DMS 273 treated with DMSO at 0.1 percent for 48 hours (cell line): ENCODE results near the gene HORMAD2.
"Not testable (repeated sequence)": the region's sequence is repeated elsewhere in the genome, so short reads cannot be mapped to it uniquely, and the experiment has no call there.

Experiments used
- DNase-seq: peaks from one replicate; lab custom pipeline; 2025; lab: John Stamatoyannopoulos, UW

HORMAD2 gene

DNA sequence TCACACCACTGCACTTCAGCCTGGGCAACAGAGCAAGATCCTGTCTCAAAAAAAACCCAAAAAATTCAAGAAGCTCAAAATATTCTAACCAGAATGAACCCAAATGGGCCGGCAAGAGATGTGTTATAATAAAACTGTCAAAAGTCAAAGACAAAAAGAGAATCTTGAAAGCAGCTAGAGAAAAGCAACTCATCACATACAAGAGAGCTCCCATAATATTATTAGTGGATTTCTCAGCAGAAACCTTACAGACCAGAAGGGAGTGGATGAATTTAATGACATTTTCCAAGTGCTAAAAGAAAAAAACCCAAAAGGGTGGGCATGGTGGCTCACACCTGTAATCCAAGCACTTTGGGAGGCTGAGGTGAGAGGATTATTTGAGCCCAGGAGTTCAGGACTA lies 22.9 kb upstream of the HORMAD2 start:
- no peak for DNase-seq

DNA sequence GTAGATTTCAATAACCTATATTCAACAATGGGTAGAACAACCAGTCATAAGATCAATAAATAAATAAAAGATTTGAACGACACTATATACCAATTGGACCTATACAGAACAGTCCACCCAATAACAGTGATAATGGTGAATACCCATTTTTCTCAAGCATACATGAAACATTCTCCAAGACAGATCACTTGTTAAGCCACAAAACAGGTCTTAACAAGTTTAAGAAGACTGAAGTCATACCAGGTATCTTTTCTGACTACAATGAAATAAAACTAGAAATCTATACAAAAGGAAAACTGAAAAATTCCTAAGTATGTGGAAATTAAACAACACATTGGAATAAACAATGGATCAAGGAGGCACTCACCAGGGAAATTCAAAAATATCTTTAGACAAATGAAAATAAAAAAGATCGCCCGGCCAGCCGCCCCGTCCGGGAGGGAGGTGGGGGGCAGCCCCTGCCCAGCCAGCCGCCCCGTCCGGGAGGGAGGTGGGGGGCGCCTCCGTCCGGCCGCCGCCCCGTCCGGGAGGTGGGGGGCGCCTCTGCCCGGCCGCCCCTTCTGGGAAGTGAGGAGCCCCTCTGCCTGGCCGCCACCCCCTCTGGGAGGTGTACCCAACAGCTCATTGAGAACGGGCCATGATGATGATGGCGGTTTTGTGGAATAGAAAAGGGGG lies 20.8 kb upstream of the HORMAD2 start:
- DNase-seq = not testable (repeated sequence)

DNA sequence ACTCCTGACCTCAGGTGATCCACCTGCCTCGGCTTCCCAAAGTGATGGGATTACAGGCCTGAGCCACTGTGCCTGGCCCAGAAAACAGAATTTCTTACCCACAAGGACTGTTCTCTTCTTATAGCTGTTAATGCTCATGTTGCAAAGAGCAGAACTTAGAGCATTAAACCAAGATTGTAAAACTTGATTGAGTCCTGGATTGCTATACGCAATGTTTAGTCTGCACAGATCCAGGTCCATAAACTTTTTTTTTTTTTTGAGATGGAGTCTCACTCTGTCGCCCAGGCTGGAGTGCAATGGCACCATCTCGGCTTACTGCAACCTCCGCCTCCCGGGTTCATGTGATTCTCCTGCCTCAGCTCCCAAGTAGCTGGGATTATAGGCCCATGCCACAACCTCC lies 19.2 kb upstream of the HORMAD2 start:
- not testable (repeated sequence) for DNase-seq

DNA sequence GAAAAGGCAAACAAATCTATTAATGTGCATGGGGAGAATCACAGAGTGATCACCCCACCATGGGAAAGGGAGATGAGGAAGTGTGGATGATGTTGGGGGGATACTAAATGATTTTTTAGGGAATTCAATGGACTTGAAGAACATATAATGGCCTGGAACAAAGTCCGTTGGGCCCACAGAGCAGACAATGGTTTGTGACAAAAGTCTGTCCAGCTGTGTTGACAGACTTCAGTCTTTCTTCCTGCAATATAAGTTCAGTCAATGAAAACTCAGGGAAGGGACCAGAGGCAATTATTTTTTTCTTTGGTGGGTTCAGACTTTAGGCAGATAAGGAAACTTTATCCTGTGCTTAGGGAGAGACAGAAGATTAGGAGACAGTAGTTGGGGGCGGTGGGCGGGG lies 18.0 kb upstream of the HORMAD2 start:
- no peak for DNase-seq

DNA sequence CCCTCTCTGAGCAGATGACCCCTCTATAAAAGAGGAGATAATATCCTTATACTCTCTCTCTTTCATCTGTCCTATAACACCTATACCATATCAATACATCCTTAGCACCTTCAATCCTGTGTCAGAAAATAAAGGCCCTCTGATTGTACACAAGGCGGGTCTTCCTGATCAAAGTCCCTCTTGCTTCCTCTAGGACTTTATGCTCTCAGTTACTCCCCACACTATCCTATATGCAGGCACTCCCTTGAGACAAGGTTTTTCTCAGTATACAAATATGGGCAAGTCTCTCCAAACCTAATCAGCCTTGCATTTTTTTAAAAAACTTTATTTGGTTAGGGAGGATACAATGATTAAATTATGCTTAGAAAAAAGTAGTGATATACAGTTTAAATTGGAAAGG lies 17.3 kb upstream of the HORMAD2 start:
- DNase-seq = no peak

DNA sequence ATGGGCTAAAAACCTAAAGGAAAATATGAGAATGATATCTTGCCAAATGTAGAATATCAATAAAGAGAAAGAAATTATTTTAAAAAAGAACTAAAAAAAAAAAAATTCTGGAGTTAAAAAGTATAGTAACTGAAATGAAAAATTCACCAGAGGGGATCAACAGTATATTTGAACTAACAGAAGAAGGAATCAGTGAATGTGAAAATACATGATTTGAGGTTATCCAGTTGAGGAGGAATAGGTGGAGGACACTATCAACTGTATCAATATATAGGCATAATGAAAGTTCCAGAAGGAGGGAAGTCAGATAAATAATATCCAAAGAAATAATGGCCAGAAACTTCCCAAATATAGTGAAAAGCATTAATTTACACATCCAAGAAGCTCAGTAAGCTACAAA lies 16.1 kb upstream of the HORMAD2 start:
- no peak for DNase-seq

DNA sequence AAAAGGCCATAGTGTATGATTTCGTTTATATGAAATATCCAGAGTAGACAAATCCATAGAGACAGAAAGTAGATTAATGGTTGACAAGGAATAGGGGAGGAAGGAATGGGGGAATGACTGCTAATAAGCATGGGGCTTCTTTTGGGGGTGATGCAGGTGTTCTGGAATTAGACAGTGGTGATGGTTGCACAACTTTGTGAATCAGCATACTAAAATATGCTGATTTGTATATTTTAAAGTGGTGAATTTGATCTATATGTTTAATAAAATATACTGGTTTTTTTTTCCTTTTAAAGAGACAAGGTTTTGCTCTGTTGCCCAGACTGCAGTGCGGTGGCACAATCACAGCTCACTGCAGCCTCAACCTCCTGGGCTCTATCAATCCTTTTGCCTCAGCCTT lies 6.5 kb upstream of the HORMAD2 start:
- no peak for DNase-seq

DNA sequence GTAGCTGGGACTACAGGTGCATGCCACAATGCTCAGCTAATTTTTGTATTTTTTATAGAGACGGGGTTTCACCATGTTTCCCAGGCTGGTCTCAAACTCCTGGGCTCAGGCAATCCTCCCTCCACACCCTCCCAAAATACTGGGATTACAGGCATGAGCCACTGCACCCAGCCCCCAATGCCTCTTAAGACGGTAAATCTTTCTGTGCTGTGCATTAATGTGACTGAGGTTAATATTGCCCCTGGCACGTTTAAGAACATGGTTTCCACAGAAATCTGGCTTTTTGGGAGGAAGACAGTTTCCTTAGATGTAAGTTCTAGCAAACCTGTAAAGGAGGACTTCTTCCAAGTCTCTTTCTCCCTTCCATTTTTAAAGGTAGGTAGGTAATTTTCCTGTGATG lies 6.1 kb upstream of the HORMAD2 start:
- no peak for DNase-seq

DNA sequence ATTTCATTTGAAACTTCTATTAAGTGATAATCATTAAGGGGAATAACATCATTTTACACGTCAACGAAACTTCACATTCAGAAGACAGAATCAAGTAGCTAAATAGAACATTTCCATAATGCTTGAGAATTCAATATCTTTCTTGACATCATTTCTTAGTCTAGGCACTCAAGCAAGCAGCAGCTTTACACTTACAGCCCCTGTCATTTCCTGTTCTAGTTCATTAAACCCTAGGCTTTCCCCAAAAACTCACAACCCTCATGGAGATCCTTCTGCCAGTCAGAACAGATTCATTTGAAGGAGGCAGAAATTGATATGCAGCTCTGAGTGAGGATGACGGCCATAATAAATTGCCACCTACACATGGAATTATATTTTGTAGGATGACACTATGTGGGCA lies 5.3 kb upstream of the HORMAD2 start:
- no peak for DNase-seq

DNA sequence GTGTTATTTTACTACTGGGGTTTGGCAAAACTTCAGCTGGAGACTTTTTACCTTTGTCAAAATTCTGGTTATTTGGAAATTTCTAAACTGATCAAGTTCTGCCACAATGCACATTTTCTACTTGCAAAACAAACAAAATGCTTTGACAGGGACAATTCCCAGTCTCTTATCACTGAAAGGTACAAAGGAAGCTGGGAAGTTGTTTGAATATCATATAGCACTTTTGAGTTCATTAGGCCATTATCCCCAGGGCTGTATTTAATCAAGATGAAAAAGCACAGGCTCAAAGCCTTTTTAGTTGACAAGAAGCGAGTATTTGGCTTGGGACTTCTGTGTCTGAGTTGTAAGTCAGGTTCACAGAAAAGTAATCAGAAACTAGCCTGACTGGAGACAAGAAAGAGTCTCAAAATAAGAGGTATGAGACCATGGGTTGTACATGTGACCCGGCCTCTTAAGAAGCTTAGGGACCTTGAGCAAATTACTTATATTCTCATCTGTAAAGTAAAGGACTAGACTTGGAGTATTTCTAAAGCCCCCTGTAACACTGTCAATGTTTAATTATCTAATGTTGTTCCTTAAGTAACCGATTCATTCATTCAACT lies 2.9 kb upstream of the HORMAD2 start:
- DNase-seq = no peak

DNA sequence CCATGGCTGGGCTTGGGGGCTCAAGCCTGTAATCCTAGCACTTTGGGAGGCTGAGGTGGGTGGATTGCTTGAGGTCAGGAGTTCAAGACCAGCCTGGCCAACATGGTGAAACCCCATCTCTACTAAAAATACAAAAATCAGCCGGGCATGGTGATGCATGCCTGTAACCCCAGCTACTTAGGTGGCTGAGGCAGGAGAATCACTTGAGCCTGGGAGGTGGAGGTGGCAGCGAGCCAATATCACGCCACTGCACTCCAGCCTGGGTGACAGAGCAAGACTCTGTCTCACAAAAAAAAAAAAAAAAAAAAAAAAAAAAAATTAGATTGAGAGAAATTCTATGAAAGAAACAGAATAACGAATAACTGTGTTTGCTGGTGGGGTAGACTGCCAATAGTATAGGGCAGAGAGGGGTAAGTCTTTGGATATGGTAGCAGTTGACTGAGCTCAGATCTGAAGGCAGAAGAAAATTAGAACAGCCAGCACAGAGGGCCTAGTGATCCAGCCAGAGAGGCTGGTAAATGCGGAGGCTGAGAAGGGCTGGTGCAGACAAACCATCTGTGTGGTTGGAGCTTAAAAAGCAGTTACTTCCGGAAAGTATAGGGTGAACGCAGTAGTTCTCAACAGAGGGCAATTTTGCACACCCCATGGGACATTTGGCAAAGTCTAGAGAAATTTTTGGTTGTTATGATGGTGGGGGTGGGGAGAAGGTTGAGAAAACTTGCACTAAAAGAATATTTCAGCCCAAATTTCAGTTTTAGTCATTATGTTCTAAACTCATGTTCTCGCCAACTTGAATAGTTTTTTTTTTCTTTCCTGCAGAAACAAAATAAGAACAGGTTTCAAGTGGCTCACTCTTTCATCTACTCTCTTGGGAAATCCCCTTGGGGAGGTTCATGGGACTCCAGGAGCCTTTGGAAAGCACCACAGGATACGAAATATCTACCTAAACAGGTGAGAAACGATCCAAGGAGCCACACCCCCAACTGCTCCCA lies 1.6 kb upstream of the HORMAD2 start:
- DNase-seq = peak; percentile 5

DNA sequence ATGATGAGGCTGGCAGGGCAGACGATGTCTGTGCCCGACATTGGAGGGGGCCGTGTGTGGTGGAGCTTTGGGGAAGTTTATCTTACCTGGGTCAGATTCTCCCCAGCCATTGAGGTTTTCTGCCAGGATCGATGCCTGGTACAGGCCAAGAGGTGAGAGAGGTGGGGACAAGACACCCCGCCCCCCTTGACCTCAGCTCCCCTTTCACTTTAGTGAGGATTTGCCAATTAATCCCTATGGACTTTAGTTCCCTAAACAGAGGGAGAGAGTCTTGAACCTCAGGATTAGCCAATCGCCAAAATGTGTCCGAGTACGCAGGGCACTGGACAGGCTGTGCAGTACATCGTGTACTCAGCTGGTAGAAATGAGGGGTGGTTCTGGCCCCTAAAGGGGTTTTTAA lies 541 bp downstream of the HORMAD2 start:
- DNase-seq = no peak

DNA sequence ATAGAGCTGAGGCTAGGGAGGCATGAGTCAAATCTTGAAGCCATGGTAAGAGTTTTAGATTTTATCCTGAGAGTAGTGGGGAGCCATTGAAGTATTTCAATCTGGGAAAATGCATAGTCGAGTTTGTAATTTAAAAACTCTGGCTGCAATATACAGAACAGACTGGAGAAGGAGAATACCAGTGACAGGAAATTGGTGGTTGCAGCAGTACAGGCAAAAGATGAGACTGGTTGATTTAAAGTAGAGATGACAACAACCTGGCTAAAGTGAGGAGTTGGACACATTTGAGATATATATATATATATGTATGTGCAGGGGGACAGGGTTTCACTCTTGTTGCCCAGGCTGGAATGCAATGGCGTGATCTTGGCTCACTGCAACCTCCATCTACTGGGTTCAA lies 6.2 kb downstream of the HORMAD2 start:
- no peak for DNase-seq

DNA sequence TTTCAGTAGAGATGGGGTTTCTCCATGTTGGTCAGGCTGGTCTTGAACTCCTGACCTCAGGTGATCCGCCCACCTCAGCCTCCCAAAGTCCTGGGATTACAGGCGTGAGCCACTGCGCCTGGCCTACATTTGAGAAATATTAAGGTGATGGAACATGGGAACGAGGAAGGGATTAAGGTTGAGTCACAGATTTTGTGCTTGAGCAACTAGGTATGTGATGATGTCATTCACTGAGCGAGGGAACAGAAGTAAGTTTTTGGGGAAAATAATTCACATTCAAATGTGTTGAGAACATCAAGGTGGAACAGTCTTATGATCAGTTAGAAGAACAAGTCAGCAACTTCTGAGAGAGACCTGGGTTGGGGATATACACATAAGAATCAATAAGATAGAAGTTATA lies 6.8 kb downstream of the HORMAD2 start:
- not testable (repeated sequence) for DNase-seq

DNA sequence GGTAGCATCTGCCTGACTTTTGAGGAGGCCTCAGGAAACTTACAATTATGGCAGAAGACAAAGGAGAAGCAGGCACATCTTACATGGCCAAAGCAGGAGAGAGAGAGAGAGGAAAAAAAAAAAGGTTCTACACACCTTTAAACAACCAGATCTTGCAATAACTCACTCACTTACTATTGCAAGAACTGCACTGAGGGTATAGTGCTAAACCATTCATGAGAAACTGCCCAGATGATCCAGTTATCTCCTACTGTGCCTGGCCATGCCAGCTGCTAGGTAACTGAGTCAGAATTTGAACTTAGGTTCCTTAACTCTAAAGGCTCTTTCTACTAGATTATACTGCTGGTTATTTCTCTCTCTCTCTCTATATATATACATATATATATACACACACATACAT lies 7.3 kb downstream of the HORMAD2 start:
- no peak for DNase-seq

DNA sequence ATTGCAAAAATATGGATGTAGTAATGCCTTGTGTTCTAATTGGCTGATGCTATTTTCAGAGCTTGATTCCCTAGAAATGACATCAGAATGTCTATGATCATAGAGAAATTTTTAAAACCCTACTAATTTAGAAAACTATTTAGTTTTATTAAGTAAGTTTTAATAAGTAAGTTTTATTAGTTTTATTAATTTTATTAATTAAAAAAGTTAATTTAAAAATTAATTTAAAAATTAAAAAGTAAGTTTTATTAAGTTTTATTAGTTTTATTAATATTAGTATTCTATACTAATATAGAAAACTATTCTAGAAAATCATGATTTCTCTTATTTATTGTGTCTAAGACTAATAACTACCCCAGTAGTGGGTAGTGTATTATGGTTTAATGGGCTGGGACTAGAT lies 8.2 kb downstream of the HORMAD2 start:
- no peak for DNase-seq

DNA sequence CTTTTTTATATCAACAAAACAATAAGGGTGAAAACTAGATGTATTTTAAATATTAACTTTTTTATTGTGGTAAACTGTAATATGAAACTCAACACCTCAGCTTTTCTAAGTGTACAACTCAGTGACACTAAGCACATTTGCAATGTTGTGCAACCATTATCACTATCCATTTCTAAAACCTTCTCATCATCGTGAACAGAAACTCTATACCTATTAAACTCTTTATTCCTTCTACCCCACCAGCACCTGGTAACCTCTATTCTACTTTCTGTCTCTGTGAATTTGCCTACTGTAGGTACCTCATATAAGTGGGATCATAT lies 9.4 kb downstream of the HORMAD2 start:
- no peak for DNase-seq

DNA sequence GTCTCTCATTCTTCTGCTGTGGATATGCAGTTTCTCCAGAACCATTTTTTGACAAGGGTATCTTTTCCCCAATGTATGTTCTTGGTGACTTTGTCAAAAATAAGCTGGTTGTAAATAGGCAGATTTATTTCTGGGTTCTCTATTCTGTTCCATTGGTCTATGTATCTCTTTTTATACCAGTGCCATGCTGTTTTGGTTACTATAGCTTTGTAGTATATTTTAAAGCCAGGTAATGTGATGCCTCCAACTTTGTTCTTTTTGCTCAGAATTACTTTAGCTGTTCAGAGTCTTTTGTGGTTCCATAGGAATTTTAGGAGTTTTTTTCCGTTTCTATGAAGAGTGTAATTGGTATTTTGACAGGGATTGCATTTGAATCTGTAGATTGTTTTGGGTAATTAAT lies 12.4 kb downstream of the HORMAD2 start:
- no peak for DNase-seq

DNA sequence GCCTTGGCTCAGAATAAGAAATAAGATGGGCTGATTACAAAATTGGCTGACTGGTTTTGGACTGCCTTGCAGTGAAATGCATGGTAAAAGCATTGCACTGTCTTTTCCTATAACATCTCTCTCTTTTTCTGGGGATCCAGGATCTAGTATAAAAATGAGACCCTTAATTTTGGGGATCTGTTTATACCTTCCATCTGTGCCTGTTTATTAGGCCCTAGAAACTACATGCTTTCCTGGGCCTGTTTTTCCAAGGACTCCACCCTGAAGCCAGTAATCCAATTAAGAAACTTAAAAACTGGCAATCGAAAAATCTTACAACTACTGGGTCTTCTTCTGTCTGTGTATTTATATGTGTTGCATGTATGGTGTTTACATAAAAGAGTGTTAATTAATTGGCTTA lies 14.5 kb downstream of the HORMAD2 start:
- DNase-seq = no peak

DNA sequence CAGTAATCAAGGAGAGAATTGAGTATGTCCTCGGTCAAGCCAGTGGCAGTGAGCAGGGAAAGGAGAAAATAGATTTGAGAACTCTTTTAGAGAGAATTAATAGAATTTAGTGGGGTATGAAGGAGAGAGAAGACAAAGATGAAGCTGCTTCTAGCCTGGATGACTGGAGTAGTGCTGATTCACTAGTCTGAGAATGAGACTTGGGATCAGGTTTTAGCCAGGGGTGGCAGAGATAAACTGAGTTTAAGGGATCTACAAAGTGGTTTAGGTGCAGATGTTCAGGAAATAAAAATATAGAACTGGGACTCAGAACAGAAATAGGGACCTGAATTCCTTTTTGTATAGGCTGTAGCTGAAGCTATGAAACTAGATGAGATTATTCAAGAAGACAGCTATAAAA lies 17.6 kb downstream of the HORMAD2 start:
- no peak for DNase-seq

DNA sequence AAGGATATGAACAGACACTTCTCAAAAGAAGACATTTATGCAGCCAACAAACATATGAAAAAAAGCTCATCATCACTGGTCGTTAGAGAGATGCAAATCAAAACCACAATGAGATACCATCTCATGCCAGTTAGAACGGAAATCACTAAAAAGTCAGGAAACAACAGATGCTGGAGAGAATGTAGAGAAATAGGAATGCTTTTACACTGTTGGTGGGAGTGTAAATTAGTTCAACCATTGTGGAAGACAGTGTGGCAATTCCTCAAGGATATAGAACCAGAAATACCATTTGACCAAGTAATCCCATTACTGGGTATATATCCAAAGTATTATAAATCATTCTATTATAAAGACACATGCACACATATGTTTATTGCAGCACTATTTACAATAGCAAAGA lies 20.5 kb downstream of the HORMAD2 start:
- DNase-seq = not testable (repeated sequence)

DNA sequence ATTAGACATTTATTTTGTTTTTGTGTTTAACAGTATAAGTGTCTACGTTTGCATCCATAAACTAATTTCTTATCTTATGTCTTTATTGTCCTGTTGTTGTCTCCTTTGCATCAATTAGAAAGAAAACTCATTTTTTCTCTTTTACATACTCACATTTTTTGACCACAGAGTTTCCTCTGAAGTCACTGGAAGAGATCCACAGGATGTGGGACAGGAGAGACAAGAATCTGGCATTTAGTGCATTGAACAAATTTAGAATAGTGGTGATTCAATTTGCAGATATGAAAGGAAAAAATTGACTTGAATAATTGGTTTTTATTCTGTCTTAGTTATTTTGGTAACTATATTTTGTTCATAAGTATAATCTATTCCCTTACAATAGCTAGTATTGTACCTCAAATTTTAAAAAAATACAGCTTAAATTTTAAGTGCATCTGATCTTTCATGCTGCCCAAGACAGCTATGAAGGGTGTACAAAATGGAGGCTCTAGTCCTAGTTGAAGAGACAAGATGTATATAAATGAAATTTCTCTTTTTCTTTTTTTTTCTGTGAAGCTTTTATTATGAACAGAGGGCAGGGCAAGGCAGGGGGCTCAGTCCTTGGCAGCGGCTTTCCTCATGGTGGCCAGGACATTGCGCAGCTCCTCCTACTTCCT lies 24.4 kb downstream of the HORMAD2 start:
- DNase-seq = no peak

DNA sequence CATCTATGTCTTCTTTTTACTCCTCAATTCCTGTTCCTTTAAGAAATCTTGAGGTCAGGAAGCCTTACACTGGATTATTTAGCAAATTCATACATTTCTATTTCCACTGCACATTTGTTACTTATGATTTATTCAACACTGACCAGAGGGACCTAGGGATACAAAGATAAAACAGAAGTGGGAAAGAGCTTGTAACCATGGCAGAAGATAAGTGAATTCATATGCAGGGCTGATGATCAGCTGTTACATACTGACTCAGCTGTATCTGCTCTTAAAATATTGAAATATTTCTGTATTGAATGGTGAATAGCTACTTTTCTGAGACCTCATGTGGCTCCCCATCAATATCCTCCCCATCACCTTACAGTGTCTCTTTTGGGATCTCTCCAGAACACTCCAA lies 25.2 kb downstream of the HORMAD2 start:
- no peak for DNase-seq
